Fibroblast of skin of abdomen (primary cell): ENCODE results near the gene SAMD5.
A peak's percentile ranks its signal among the peaks of the same experiment; 100 is the strongest.

ENCODE experiments used
- DNase-seq: peaks from one replicate; pipeline ENCODE4 v3.0.0-alpha.2; 2013

SAMD5 gene

GRCh38 chr6:147567141-147567805, 58.8 kb downstream of the SAMD5 start:
- DNase-seq = no peak

DNA sequence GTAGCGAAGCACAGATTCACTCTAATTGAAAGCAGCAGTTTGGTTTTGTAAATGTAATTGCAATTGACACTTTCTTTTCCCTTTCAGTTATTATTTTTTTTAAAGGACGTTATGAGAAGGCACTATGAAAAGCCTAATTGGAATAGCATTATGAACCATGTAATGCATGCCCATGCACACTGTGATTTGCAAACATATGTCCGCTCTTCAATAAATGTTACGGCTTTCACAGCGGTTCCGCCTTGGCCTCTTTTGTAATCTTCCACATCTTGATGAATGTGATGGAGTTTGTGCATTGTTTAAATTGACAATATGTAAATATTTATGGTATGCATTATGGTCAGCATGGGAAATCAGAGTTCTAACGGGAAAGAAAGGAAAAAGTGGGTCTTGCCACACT, 61.3 kb downstream of the SAMD5 start:
- no peak for DNase-seq

- DNase-seq = no peak
These were observed 62.2 kb downstream of the SAMD5 start for GRCh38 chr6:147570681-147571080.

GRCh38 chr6:147577488-147577887, 69.0 kb downstream of the SAMD5 start:
- DNase-seq = no peak

GRCh38 chr6:147578159-147578558, 69.7 kb downstream of the SAMD5 start:
- no peak for DNase-seq

GRCh38 chr6:147578883-147579282, 70.4 kb downstream of the SAMD5 start:
- no peak for DNase-seq

DNA sequence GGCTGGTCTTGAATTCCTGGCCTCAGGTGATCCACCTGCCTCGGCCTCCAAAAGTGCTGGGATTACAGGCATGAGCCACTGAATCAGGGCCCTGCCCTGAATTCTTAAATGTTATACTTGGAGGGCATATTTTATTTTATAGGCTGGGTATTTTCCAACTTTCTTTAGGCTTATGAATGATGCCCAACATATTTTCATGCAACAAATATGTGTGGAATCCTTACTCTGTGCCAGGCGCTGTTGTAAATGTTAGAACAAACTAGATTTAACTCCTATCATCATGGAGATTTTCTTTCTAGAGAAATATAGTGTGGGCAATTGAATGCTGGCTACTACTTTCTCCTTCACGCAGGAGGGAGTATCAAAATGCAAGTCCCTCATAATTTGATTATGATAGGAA, 71.2 kb downstream of the SAMD5 start:
- DNase-seq = no peak

DNA sequence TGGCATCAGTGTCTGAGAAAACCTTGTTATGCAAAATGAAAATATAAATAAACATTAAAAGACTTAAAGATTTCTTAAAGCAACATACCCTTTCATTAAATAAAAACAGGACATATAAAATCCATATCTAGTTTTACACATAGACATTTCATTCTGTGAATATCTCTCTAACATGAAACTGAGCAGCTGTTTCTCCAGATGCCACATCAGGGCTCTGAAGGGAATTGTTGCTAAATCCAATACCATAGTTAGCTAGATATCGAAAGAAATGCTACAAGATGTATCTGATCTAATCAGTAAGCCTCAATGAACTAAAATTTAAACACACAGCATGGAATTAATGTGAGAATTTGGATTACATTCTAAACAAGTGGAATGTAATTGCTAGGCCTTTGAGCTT, 74.5 kb downstream of the SAMD5 start:
- DNase-seq = no peak

- DNase-seq = no peak
These were observed 76.8 kb downstream of the SAMD5 start for GRCh38 chr6:147585256-147585655.

GRCh38 chr6:147586044-147586443, 77.6 kb downstream of the SAMD5 start:
- peak; percentile 15 for DNase-seq

GRCh38 chr6:147587907-147588306, 79.4 kb downstream of the SAMD5 start:
- DNase-seq = no peak

- no peak for DNase-seq
These were observed 80.0 kb downstream of the SAMD5 start for GRCh38 chr6:147588469-147588868.

DNA sequence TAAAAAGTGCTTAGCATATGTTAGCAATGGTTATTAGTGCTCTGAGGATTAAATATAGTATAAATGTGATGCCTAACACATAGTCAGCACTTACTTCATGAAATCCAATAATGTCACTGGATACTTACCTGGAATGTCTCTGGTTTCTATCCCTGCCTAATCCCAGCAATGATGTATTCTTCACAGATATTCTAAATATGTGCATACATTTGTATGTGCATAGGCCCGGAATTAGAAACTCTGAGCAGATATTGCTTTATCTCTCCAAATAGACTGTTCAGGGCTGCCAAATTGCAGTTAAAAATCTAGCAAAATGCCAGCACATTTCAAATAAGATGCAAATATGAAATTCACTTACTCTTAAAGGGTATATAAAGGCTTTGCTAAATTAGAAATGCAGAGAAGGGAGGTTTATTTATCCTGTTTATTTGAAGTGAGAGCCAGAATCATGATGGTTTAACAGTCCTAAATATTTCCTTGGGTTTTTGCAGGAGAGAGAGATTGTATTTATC, 81.3 kb downstream of the SAMD5 start:
- no peak for DNase-seq

DNA sequence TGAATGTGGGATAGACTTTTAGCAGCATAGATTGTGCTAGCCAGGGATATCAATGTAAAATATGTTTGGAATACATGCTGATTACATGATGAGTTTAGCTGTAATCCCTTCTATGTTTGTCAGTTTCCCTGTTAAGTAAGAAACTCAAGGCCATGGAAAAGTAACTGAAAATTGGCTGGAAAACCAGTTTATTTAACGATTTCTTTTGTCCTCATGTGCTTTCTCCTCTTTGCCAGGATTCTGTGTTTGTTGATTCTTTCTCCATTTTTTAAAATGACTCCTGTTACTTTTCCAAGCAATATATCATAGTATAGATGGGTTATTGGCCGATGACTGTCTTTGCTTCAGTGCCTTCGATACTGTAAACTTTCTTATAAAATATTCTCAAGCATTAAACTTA, 87.5 kb downstream of the SAMD5 start:
- no peak for DNase-seq

- no peak for DNase-seq
These were observed 95.0 kb downstream of the SAMD5 start for GRCh38 chr6:147603392-147604081.

DNA sequence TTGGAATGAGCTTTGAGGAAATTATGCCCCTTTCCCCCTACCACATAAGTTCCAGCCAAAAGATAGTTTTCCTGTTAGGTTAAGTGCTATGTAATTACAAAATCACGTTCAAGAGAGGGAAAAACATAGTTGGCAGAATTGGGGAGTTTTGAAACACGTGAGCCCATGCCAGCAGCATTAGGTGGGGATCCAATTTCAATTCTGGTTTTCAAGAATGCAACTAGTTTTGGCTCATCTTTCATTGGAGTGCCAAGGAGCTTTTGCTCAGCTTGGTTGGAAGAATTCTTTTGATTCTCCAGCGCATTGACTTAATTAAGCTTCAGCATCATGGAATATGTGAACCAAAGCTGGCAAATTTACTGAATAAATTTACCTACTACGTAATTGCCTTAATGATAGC, 95.9 kb downstream of the SAMD5 start:
- no peak for DNase-seq

DNA sequence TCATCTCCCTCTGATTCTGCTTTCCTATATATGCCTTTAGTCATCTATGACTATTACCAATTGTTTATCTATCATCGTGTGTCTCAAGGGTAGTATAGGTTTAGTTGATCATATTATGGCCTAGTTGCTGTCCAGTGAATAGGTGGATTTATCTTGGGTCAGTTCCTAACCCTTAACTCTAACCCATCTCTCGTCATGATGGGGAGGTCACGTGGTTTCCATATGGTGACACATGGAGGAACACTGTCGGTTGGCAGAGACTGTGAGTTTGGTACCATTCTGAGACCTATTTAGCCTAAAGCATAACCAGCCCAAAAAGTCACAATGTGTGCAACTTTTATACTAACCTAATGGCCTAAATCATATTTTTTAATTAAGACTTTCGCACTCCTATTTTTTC, 103.5 kb downstream of the SAMD5 start:
- no peak for DNase-seq

DNA sequence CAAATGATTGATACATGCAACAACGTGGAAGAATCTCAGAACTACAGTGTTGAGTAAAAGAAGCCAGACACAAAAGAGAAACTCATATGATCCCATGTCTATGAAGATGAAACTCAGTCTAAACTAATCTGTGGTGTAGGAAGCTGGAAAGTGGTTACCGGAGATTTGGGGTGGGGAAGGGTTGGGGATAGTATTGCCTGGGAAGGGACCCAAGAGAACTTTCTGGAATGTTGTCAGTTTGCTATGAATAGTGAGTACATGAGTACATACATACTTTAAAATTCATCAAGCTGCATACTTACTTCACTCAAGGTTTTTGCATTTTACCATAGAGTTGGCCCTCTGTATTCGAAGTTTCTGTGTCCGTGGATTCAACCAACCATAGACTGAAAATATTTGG, 106.0 kb downstream of the SAMD5 start:
- DNase-seq = peak; percentile 44

GRCh38 chr6:147615659-147616456, 107.4 kb downstream of the SAMD5 start:
- peak; percentile 14 for DNase-seq

- no peak for DNase-seq
These were observed 108.9 kb downstream of the SAMD5 start for GRCh38 chr6:147617366-147617765.

DNA sequence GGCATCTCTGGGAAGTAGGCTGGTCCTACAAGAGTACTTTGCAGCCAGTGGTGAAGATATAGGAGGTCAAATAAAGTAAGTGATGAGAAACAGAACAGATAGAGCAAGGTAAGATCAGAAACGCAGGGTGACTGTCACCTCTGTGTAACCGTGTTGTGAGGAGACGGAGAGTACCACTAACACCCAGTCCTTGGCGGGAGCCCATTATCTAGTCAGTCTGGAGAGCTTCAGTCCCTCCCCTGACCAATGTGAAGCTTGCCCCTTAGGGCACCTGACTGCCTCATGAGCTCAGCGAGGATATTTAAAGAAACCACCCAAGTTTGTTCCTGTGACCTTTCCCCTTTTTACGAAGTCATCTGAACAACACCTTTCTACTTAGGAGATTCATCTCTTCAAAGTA, 110.0 kb downstream of the SAMD5 start:
- DNase-seq = no peak

DNA sequence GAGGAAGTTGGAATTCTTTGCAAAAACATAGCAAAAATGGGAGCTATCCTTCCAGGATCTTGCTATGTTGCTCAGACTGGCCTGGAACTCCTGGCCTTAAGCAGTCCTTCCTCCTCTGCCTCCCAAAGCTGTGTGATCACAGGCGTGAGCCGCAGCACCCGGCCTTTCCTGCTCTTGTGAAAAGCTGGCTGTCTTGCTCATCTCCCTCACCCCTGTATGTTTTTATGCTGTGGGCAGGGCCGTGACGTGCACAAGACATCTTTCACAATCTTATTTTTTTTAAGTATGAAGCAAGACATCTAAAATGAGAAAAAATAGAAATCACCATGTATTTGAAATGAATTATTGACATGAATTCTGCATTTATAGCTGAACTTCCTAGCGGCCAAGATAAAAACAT, 110.4 kb downstream of the SAMD5 start:
- DNase-seq = no peak
